Measurements from ENCODE around the gene ADGRV1.
"Not testable (repeated sequence)": the region's sequence is repeated elsewhere in the genome, so short reads cannot be mapped to it uniquely, and the experiment has no call there.

ADGRV1 gene

GRCh38 chr5:90612919-90613318 lies 54.3 kb downstream of the ADGRV1 start:
- Histone ChIP-seq H3K27me3 (replicated peaks; ENCODE audit: control insufficient read depth, insufficient read depth, low read length, poor library complexity, severe bottlenecking) (no peaks in the 10 kb centered on the region), H3K4me3 (ENCODE audit: insufficient read depth, low read depth, low read length, poor library complexity, severe bottlenecking) (no peak overlapping the region), H3K36me3 (ENCODE audit: control insufficient read depth, insufficient read depth, low read length) (no peaks in the 10 kb centered on the region), H3K9me3 (ENCODE audit: control insufficient read depth, low read length) (no peaks in the 10 kb centered on the region), H3K27ac (ENCODE audit: insufficient read depth, low read length, poor library complexity, severe bottlenecking) (no peak overlapping the region), H3K4me1 (ENCODE audit: control insufficient read depth, insufficient read depth, low read length, poor library complexity, severe bottlenecking) (no peaks in the 10 kb centered on the region)
- no peak for DNase-seq

- H3K27me3 ChIP-seq (replicated peaks; ENCODE audit: control insufficient read depth, insufficient read depth, low read length, poor library complexity, severe bottlenecking), result no peaks in the 10 kb centered on the region
- no peaks in the 10 kb centered on the region for H3K36me3 ChIP-seq (ENCODE audit: control insufficient read depth, insufficient read depth, low read length)
- no peak for DNase-seq
- H3K4me1 ChIP-seq (ENCODE audit: control insufficient read depth, insufficient read depth, low read length, poor library complexity, severe bottlenecking), result no peaks in the 10 kb centered on the region
- H3K27ac ChIP-seq (ENCODE audit: insufficient read depth, low read length, poor library complexity, severe bottlenecking), result no peak overlapping the region
- H3K4me3 ChIP-seq (ENCODE audit: insufficient read depth, low read depth, low read length, poor library complexity, severe bottlenecking), result no peak overlapping the region
- H3K9me3 ChIP-seq (ENCODE audit: control insufficient read depth, low read length), result no peaks in the 10 kb centered on the region
Measured at GRCh38 chr5:90613459-90613858, 54.9 kb downstream of the ADGRV1 start.

GRCh38 chr5:90613918-90614504 lies 55.4 kb downstream of the ADGRV1 start:
- DNase-seq, result no peak

GRCh38 chr5:90615355-90615754 lies 56.8 kb downstream of the ADGRV1 start:
- Histone ChIP-seq H3K4me3 (ENCODE audit: insufficient read depth, low read depth, low read length, poor library complexity, severe bottlenecking) (no peak overlapping the region), H3K36me3 (ENCODE audit: control insufficient read depth, insufficient read depth, low read length) (no peaks in the 10 kb centered on the region), H3K9me3 (ENCODE audit: control insufficient read depth, low read length) (no peaks in the 10 kb centered on the region), H3K27me3 (replicated peaks; ENCODE audit: control insufficient read depth, insufficient read depth, low read length, poor library complexity, severe bottlenecking) (no peaks in the 10 kb centered on the region), H3K27ac (ENCODE audit: insufficient read depth, low read length, poor library complexity, severe bottlenecking) (no peak overlapping the region), H3K4me1 (ENCODE audit: control insufficient read depth, insufficient read depth, low read length, poor library complexity, severe bottlenecking) (no peaks in the 10 kb centered on the region)
- DNase-seq, result no peak

More at GRCh38 chr5:90613918-90614504, 55.4 kb downstream of the ADGRV1 start:
- Histone ChIP-seq H3K9me3 (ENCODE audit: control insufficient read depth, low read length) (no peaks in the 10 kb centered on the region), H3K4me1 (ENCODE audit: control insufficient read depth, insufficient read depth, low read length, poor library complexity, severe bottlenecking) (no peaks in the 10 kb centered on the region), H3K4me3 (ENCODE audit: insufficient read depth, low read depth, low read length, poor library complexity, severe bottlenecking) (no peak overlapping the region), H3K36me3 (ENCODE audit: control insufficient read depth, insufficient read depth, low read length) (no peaks in the 10 kb centered on the region), H3K27ac (ENCODE audit: insufficient read depth, low read length, poor library complexity, severe bottlenecking) (no peak overlapping the region), H3K27me3 (replicated peaks; ENCODE audit: control insufficient read depth, insufficient read depth, low read length, poor library complexity, severe bottlenecking) (no peaks in the 10 kb centered on the region)

- H3K27ac ChIP-seq (ENCODE audit: insufficient read depth, low read length, poor library complexity, severe bottlenecking), result no peak overlapping the region
- no peak overlapping the region for H3K4me3 ChIP-seq (ENCODE audit: insufficient read depth, low read depth, low read length, poor library complexity, severe bottlenecking)
- no peaks in the 10 kb centered on the region for H3K9me3 ChIP-seq (ENCODE audit: control insufficient read depth, low read length)
- H3K27me3 ChIP-seq (replicated peaks; ENCODE audit: control insufficient read depth, insufficient read depth, low read length, poor library complexity, severe bottlenecking), result no peaks in the 10 kb centered on the region
- no peaks in the 10 kb centered on the region for H3K4me1 ChIP-seq (ENCODE audit: control insufficient read depth, insufficient read depth, low read length, poor library complexity, severe bottlenecking)
- no peak for DNase-seq
- H3K36me3 ChIP-seq (ENCODE audit: control insufficient read depth, insufficient read depth, low read length), result no peaks in the 10 kb centered on the region
Measured at GRCh38 chr5:90618071-90618470, 59.5 kb downstream of the ADGRV1 start.

GRCh38 chr5:90619762-90620161 lies 61.2 kb downstream of the ADGRV1 start:
- H3K4me3 ChIP-seq (ENCODE audit: insufficient read depth, low read depth, low read length, poor library complexity, severe bottlenecking); H3K4me1 ChIP-seq (ENCODE audit: control insufficient read depth, insufficient read depth, low read length, poor library complexity, severe bottlenecking); H3K27me3 ChIP-seq (replicated peaks; ENCODE audit: control insufficient read depth, insufficient read depth, low read length, poor library complexity, severe bottlenecking); DNase-seq; H3K9me3 ChIP-seq (ENCODE audit: control insufficient read depth, low read length); H3K36me3 ChIP-seq (ENCODE audit: control insufficient read depth, insufficient read depth, low read length); H3K27ac ChIP-seq (ENCODE audit: insufficient read depth, low read length, poor library complexity, severe bottlenecking): not testable (repeated sequence)

- no peaks in the 10 kb centered on the region for H3K36me3 ChIP-seq (ENCODE audit: control insufficient read depth, insufficient read depth, low read length)
- H3K4me1 ChIP-seq (ENCODE audit: control insufficient read depth, insufficient read depth, low read length, poor library complexity, severe bottlenecking), result no peaks in the 10 kb centered on the region
- no peak for DNase-seq
- H3K27ac ChIP-seq (ENCODE audit: insufficient read depth, low read length, poor library complexity, severe bottlenecking), result no peak overlapping the region
- no peaks in the 10 kb centered on the region for H3K27me3 ChIP-seq (replicated peaks; ENCODE audit: control insufficient read depth, insufficient read depth, low read length, poor library complexity, severe bottlenecking)
- no peaks in the 10 kb centered on the region for H3K9me3 ChIP-seq (ENCODE audit: control insufficient read depth, low read length)
- H3K4me3 ChIP-seq (ENCODE audit: insufficient read depth, low read depth, low read length, poor library complexity, severe bottlenecking), result no peak overlapping the region
Measured at GRCh38 chr5:90621848-90622247, 63.3 kb downstream of the ADGRV1 start.

GRCh38 chr5:90626493-90626892 lies 67.9 kb downstream of the ADGRV1 start:
- no peaks in the 10 kb centered on the region for H3K4me1 ChIP-seq (ENCODE audit: control insufficient read depth, insufficient read depth, low read length, poor library complexity, severe bottlenecking)
- H3K4me3 ChIP-seq (ENCODE audit: insufficient read depth, low read depth, low read length, poor library complexity, severe bottlenecking), result no peak overlapping the region
- H3K9me3 ChIP-seq (ENCODE audit: control insufficient read depth, low read length), result no peaks in the 10 kb centered on the region
- H3K36me3 ChIP-seq (ENCODE audit: control insufficient read depth, insufficient read depth, low read length), result no peaks in the 10 kb centered on the region
- DNase-seq, result no peak
- no peaks in the 10 kb centered on the region for H3K27me3 ChIP-seq (replicated peaks; ENCODE audit: control insufficient read depth, insufficient read depth, low read length, poor library complexity, severe bottlenecking)
- no peak overlapping the region for H3K27ac ChIP-seq (ENCODE audit: insufficient read depth, low read length, poor library complexity, severe bottlenecking)

- Histone ChIP-seq H3K4me1 (ENCODE audit: control insufficient read depth, insufficient read depth, low read length, poor library complexity, severe bottlenecking) (no peaks in the 10 kb centered on the region), H3K4me3 (ENCODE audit: insufficient read depth, low read depth, low read length, poor library complexity, severe bottlenecking) (no peak overlapping the region), H3K27me3 (replicated peaks; ENCODE audit: control insufficient read depth, insufficient read depth, low read length, poor library complexity, severe bottlenecking) (no peaks in the 10 kb centered on the region), H3K27ac (ENCODE audit: insufficient read depth, low read length, poor library complexity, severe bottlenecking) (no peak overlapping the region), H3K9me3 (ENCODE audit: control insufficient read depth, low read length) (no peaks in the 10 kb centered on the region), H3K36me3 (ENCODE audit: control insufficient read depth, insufficient read depth, low read length) (no peaks in the 10 kb centered on the region)
- no peak for DNase-seq
Measured at GRCh38 chr5:90628492-90628891, 69.9 kb downstream of the ADGRV1 start.

GRCh38 chr5:90632791-90633190 lies 74.2 kb downstream of the ADGRV1 start:
- no peak overlapping the region for H3K27ac ChIP-seq (ENCODE audit: insufficient read depth, low read length, poor library complexity, severe bottlenecking)
- no peaks in the 10 kb centered on the region for H3K36me3 ChIP-seq (ENCODE audit: control insufficient read depth, insufficient read depth, low read length)

More at GRCh38 chr5:90632791-90633190, 74.2 kb downstream of the ADGRV1 start:
- Histone ChIP-seq H3K4me1 (ENCODE audit: control insufficient read depth, insufficient read depth, low read length, poor library complexity, severe bottlenecking) (no peaks in the 10 kb centered on the region), H3K9me3 (ENCODE audit: control insufficient read depth, low read length) (no peaks in the 10 kb centered on the region), H3K4me3 (ENCODE audit: insufficient read depth, low read depth, low read length, poor library complexity, severe bottlenecking) (no peak overlapping the region), H3K27me3 (replicated peaks; ENCODE audit: control insufficient read depth, insufficient read depth, low read length, poor library complexity, severe bottlenecking) (no peaks in the 10 kb centered on the region)
- DNase-seq, result no peak
